Measurements from ENCODE around the gene ZXDC.

GRCh38 chr3:126502656-126503055 is 27.0 kb upstream of the ZXDC start:
- peak in 1 of 3 donors; percentile 38 for TF ChIP-seq CTCF (IDR thresholded peaks at IDR 0.05)
- TF ChIP-seq POLR2A (IDR thresholded peaks at IDR 0.05), result no peak

All from lower leg skin (tissue), 3 donors.